WERI-Rb-1 (cell line): ENCODE results near the gene TRRAP.

Experiments
- DNase-seq: peaks from one replicate; pipeline ENCODE4 v3.0.0-alpha.2; 2020
- H3K27ac ChIP-seq: fragments of 250-450 bp; sonication (Bioruptor Pico); 2 replicates; pipeline ENCODE4 v1.5.1; 2020; ENCODE audit warnings: mild to moderate bottlenecking, moderate library complexity
- H3K27me3 ChIP-seq: fragments of 250-450 bp; sonication (Bioruptor Pico); 2 replicates; pipeline ENCODE4 v1.5.1; 2021; ENCODE audit warnings: mild to moderate bottlenecking, low read depth, moderate library complexity; ENCODE audit not compliant: insufficient read depth, severe bottlenecking
- H3K36me3 ChIP-seq: fragments of 250-450 bp; sonication (Bioruptor Pico); 2 replicates; pipeline ENCODE4 v1.5.1; 2020; ENCODE audit warnings: mild to moderate bottlenecking, moderate library complexity
- H3K4me3 ChIP-seq: 2 replicates; pipeline ENCODE4 v1.5.1; 2011; ENCODE audit warnings: low read depth, mild to moderate bottlenecking, control low read depth, low read length
- H3K9me3 ChIP-seq: fragments of 250-450 bp; sonication (Bioruptor Pico); 2 replicates; pipeline ENCODE4 v1.5.1; 2021; ENCODE audit warnings: mild to moderate bottlenecking, moderate library complexity; ENCODE audit not compliant: severe bottlenecking
- CTCF ChIP-seq: IDR thresholded peaks from 2 replicates; pipeline ENCODE4 v1.5.1; 2011; ENCODE audit warnings: low read depth, mild to moderate bottlenecking, control low read depth, inconsistent platforms, low read length

TRRAP gene

DNA sequence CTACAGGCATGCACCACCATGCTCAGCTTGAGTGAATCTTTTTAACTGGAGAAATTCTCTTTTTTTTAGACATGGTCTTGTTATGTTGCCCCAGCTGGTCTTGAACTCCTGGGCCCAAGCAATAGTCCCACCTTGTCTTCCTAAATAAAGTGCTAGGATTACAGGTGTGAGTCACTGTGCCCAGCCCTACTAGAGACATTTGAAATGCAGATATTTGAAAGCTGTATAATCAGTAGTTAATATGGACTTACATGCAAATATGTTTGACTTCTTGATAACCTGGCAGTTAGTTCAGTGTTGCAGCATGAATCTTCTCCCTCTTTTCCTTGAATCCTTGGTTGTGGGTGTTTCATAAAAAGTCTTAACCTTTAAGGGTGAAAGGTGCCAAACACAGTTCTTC, 8.7 kb downstream of the TRRAP start:
- Histone ChIP-seq H3K27ac (no peak overlapping the region), H3K9me3 (no peaks in the 10 kb centered on the region), H3K4me3 (no peak overlapping the region), H3K27me3 (no peaks in the 10 kb centered on the region), H3K36me3 (peaks cover 62% of the 10 kb centered on the region)
- no peak for DNase-seq
- no peak for TF ChIP-seq CTCF

- H3K36me3 ChIP-seq, result peaks cover 67% of the 10 kb centered on the region
- no peak for DNase-seq
- no peak for TF ChIP-seq CTCF
Measured at GRCh38 chr7:98892609-98893008, 14.3 kb downstream of the TRRAP start.

GRCh38 chr7:98899816-98900215, 21.5 kb downstream of the TRRAP start:
- Histone ChIP-seq H3K4me3 (no peak overlapping the region), H3K27me3 (no peaks in the 10 kb centered on the region), H3K9me3 (no peaks in the 10 kb centered on the region), H3K27ac (no peak overlapping the region), H3K36me3 (peaks cover 94% of the 10 kb centered on the region)
- no peak for TF ChIP-seq CTCF
- no peak for DNase-seq

More at GRCh38 chr7:98892609-98893008, 14.3 kb downstream of the TRRAP start:
- Histone ChIP-seq H3K27ac (no peak overlapping the region), H3K9me3 (no peaks in the 10 kb centered on the region), H3K27me3 (no peaks in the 10 kb centered on the region), H3K4me3 (no peak overlapping the region)

DNA sequence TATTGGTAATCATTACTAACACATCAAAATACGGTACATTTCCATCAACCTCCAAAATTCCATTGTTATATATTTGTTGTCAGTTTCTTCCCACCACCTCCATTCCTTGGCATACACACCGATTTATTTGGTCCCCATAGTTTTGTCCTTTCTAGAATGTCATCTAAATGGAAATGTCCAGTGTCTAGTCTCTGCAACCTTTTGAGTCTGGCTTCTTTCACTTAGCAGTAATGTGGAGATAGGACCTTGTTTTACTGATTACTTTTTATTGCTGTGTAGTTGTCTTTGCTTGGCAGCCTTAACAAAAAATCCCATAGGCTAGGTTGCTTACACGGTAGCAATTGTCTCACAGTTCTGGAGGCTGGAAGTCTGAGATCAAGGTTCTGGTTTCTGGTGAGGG, 22.5 kb downstream of the TRRAP start:
- DNase-seq, result no peak
- Histone ChIP-seq H3K27me3 (no peaks in the 10 kb centered on the region), H3K9me3 (no peaks in the 10 kb centered on the region), H3K27ac (no peak overlapping the region), H3K36me3 (peaks cover 94% of the 10 kb centered on the region), H3K4me3 (no peak overlapping the region)
- no peak for TF ChIP-seq CTCF

DNA sequence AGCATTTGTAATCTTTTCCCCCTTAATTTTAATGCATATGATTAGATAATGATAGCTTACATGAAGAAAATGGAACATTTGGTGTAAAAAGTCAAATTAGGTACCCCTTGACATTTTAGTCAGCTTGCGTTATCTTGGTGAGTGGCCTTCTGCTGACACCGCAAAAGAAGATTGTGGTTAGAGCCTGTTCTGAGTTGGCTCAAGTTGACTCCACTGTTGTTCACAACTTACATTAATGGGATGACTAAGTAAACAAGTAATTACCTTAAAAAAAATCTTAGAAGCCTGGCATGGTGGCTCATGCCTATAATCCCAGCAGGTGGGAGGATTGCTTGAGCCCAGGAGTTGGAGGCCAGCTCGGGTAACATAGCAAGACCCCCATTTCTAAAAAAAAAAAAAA, 24.2 kb downstream of the TRRAP start:
- Histone ChIP-seq H3K27ac (no peak overlapping the region), H3K4me3 (no peak overlapping the region), H3K9me3 (no peaks in the 10 kb centered on the region), H3K27me3 (no peaks in the 10 kb centered on the region), H3K36me3 (peaks cover 95% of the 10 kb centered on the region)
- DNase-seq, result no peak
- TF ChIP-seq CTCF, result no peak

- H3K27ac ChIP-seq, result no peak overlapping the region
- no peak overlapping the region for H3K4me3 ChIP-seq
- TF ChIP-seq CTCF, result no peak
- no peaks in the 10 kb centered on the region for H3K27me3 ChIP-seq
- H3K36me3 ChIP-seq, result peaks cover 95% of the 10 kb centered on the region
- DNase-seq, result no peak
- no peaks in the 10 kb centered on the region for H3K9me3 ChIP-seq
Measured at GRCh38 chr7:98903246-98903645, 24.9 kb downstream of the TRRAP start.
